Measurements from ENCODE around the gene RABGAP1L.

RABGAP1L gene

GRCh38 chr1:174197088-174197487 is 37.8 kb downstream of the RABGAP1L start:
- H3K27me3 ChIP-seq (ENCODE audit: insufficient read depth, low read depth): no peaks in the 10 kb centered on the region
- peak overlapping the region; percentile 28; the same call in 1 of the 2 replicates for H2AFZ ChIP-seq (ENCODE audit: low read depth)
- TF ChIP-seq, protein P1, sequence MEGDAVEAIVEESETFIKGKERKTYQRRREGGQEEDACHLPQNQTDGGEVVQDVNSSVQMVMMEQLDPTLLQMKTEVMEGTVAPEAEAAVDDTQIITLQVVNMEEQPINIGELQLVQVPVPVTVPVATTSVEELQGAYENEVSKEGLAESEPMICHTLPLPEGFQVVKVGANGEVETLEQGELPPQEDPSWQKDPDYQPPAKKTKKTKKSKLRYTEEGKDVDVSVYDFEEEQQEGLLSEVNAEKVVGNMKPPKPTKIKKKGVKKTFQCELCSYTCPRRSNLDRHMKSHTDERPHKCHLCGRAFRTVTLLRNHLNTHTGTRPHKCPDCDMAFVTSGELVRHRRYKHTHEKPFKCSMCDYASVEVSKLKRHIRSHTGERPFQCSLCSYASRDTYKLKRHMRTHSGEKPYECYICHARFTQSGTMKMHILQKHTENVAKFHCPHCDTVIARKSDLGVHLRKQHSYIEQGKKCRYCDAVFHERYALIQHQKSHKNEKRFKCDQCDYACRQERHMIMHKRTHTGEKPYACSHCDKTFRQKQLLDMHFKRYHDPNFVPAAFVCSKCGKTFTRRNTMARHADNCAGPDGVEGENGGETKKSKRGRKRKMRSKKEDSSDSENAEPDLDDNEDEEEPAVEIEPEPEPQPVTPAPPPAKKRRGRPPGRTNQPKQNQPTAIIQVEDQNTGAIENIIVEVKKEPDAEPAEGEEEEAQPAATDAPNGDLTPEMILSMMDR (conservative IDR thresholded peaks at IDR 0.05; ENCODE audit: low read depth, low read length): no peak
- H3K4me3 ChIP-seq (IDR thresholded peaks at IDR 0.05; ENCODE audit: insufficient read depth, low read depth, low read length): peak overlapping the region; percentile 95
- peaks cover 56% of the 10 kb centered on the region for H3K4me1 ChIP-seq (ENCODE audit: low read depth, poor library complexity, severe bottlenecking)
- H3K36me3 ChIP-seq (ENCODE audit: insufficient read depth): no peaks in the 10 kb centered on the region
- H3K79me2 ChIP-seq (ENCODE audit: insufficient read depth, low read depth): peaks cover 52% of the 10 kb centered on the region
- peak overlapping the region; percentile 87 for H3K27ac ChIP-seq
- H4K20me1 ChIP-seq (ENCODE audit: insufficient read depth): no peaks in the 10 kb centered on the region
- H3K4me2 ChIP-seq: peak overlapping the region; percentile 73
- H3K9ac ChIP-seq: peak overlapping the region; percentile 63; the same call in 1 of the 2 replicates

GRCh38 chr1:174197547-174197946 is 38.2 kb downstream of the RABGAP1L start:
- peak overlapping the region; percentile 73 for H3K4me2 ChIP-seq

DNA sequence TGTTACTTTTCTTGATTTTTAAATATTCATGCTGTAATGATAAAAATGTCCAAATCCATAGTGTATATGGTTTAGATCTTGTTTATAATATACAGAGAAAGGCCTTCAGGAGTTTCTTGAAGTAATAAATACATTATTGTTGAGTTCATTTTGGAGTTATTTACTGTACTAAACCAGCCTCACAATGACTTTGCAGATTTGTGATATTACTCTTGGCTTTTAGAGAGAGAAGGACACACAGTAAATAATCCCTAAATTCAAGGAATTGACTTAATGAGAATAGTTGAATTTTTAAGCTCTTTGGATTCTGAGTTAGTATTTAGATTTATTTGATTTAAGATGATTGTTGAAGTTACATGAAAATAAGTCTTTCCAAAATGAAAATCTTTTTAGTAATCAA is 38.9 kb downstream of the RABGAP1L start:
- peaks cover 57% of the 10 kb centered on the region for H3K79me2 ChIP-seq (ENCODE audit: insufficient read depth, low read depth)
- peak overlapping the region; percentile 89 for H3K4me3 ChIP-seq (IDR thresholded peaks at IDR 0.05; ENCODE audit: insufficient read depth, low read depth, low read length)
- H3K36me3 ChIP-seq (ENCODE audit: insufficient read depth): no peaks in the 10 kb centered on the region
- TF ChIP-seq, protein P1 (conservative IDR thresholded peaks at IDR 0.05; ENCODE audit: low read depth, low read length): no peak
- H3K27me3 ChIP-seq (ENCODE audit: insufficient read depth, low read depth): no peaks in the 10 kb centered on the region
- H3K9ac ChIP-seq: peak overlapping the region; percentile 63; the same call in 1 of the 2 replicates
- no peaks in the 10 kb centered on the region for H4K20me1 ChIP-seq (ENCODE audit: insufficient read depth)
- peaks cover 59% of the 10 kb centered on the region for H3K4me1 ChIP-seq (ENCODE audit: low read depth, poor library complexity, severe bottlenecking)
- peak overlapping the region; percentile 73 for H3K4me2 ChIP-seq
- peak overlapping the region; percentile 87 for H3K27ac ChIP-seq
- no peak overlapping the region for H2AFZ ChIP-seq (ENCODE audit: low read depth)

More at GRCh38 chr1:174197547-174197946, 38.2 kb downstream of the RABGAP1L start:
- Histone ChIP-seq H4K20me1 (ENCODE audit: insufficient read depth) (no peaks in the 10 kb centered on the region), H2AFZ (ENCODE audit: low read depth) (peak overlapping the region; percentile 28; the same call in 1 of the 2 replicates), H3K79me2 (ENCODE audit: insufficient read depth, low read depth) (peaks cover 52% of the 10 kb centered on the region), H3K4me1 (ENCODE audit: low read depth, poor library complexity, severe bottlenecking) (peaks cover 56% of the 10 kb centered on the region), H3K27me3 (ENCODE audit: insufficient read depth, low read depth) (no peaks in the 10 kb centered on the region), H3K36me3 (ENCODE audit: insufficient read depth) (no peaks in the 10 kb centered on the region), H3K9ac (peak overlapping the region; percentile 63; the same call in 1 of the 2 replicates), H3K4me3 (IDR thresholded peaks at IDR 0.05; ENCODE audit: insufficient read depth, low read depth, low read length) (peak overlapping the region; percentile 95), H3K27ac (peak overlapping the region; percentile 87)
- TF ChIP-seq, protein P1 (conservative IDR thresholded peaks at IDR 0.05; ENCODE audit: low read depth, low read length): no peak

GRCh38 chr1:174200746-174201145 is 41.4 kb downstream of the RABGAP1L start:
- Histone ChIP-seq H3K4me3 (IDR thresholded peaks at IDR 0.05; ENCODE audit: insufficient read depth, low read depth, low read length) (no peak overlapping the region), H3K27ac (peak overlapping the region; percentile 16; the same call in 1 of the 2 replicates), H4K20me1 (ENCODE audit: insufficient read depth) (no peaks in the 10 kb centered on the region), H3K79me2 (ENCODE audit: insufficient read depth, low read depth) (peaks cover 80% of the 10 kb centered on the region), H2AFZ (ENCODE audit: low read depth) (no peak overlapping the region), H3K4me1 (ENCODE audit: low read depth, poor library complexity, severe bottlenecking) (peaks cover 78% of the 10 kb centered on the region), H3K4me2 (peak overlapping the region; percentile 30; the same call in 1 of the 2 replicates), H3K9ac (no peak overlapping the region), H3K36me3 (ENCODE audit: insufficient read depth) (no peaks in the 10 kb centered on the region), H3K27me3 (ENCODE audit: insufficient read depth, low read depth) (no peaks in the 10 kb centered on the region)
- TF ChIP-seq, protein P1 (conservative IDR thresholded peaks at IDR 0.05; ENCODE audit: low read depth, low read length): no peak
